Head of caudate nucleus (tissue), 42 donors: ENCODE data around the gene BCR.

ENCODE experiments used
- DNase-seq, 42 donors: peaks; one replicate each; pipeline versions ENCODE4 v3.0.0 to v3.0.0-alpha.2; 2020 to 2021; ENCODE audit warnings: mixed read lengths in 7 of 42
- intact Hi-C: fragments of 100-400 bp; cut with DNase I; formaldehyde crosslinking; loops from one replicate; pipeline ENCODE4 v1.15.0; 2022

The BCR gene

DNA sequence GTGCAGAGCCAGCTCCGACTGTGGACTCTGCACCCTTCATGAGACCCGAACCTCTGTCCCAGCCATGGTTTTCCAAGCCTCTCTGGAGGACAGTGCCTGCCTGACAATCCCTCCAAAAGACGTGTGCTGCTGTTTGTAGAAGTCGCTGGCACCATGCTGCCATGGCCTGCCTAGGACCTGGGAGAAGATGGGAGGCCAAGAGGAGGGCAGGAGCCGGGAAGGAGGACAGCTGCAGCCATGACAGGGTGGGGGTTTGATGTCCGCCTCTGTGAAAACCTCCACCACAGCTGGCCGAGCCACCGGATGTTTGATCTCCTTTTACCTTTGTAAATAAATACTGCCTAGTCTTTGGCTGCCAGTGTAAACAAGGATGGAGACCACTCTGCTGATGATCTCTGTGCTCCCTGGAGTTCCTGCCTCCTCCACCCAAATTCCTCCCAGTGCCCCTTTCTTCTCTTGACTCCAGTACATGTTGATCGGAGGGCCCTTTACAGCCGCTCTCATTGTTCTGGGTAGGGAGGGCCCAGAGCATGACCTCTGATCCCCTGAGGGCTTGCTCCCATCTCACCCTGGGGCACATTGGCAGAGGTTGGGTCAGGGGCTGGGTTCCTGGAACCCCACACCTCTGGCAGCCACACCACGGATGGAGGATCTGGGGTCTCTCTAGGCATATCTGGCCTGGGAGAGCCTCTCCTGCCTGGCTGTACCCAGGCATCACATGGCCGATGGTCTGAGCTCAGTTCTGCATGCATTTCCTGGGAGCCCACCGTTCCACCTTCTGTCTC is 66.9 kb downstream of the BCR start:
- intact Hi-C loops: no loop called here
- DNase-seq: no peak

DNA sequence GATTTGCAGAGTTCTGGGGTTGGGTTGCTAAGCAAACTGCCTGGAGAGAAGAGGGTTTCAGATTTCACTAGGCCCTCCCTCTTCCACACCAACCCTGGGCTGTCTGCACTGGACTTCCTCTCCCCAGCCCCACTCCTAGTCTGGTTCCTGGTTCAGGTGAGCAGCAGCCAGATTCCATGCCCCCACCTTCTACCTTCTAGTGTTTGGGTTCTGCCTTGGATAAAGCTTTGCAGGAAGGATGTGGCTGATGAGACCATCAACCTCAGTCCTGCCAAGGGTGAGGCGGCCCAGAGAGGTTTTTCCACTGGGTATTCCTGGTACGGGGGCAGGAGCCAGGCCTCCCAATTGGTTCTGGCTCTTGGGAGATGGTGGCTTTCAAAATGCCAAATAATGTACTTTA is 68.3 kb downstream of the BCR start:
- no peak for DNase-seq

DNA sequence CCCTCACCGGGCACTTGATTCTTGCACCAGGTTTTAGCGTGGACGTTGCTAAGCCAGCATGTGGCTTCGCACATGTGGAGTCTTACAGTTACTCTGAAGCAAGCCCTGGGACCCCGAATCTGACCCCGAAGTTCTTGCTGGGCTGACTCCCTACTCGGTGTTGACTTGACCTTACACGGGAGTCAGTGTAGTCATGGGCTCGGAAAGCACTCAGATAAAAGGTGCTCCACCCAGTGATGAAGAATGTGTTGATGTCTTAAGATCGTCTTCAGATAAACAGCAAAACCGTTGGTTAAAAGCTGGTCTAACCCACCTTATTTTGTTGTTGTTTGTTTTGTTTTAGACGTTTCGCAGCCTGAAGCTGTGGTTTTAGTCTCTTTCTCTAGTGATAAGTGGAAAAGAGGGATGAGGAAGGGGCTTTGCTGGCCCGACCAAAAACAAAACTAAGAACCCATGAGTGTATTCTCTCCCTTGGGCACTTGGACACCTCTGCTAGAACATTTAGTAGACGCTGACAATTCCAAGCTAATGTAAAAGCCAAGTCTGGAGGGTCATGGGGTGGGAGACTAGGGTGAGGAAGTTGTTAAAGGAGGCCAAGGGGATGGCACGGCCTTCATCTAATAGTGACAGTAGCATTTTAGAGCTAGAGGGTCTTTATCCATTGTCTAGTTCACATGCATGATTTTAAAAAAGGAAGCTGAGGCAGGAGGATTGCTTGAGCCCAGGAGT is 69.9 kb downstream of the BCR start:
- DNase-seq: no peak
- intact Hi-C loops: no loop called here

More for the DNA sequence above, 68.3 kb downstream of the BCR start:
- intact Hi-C loops: no loop called here

DNA sequence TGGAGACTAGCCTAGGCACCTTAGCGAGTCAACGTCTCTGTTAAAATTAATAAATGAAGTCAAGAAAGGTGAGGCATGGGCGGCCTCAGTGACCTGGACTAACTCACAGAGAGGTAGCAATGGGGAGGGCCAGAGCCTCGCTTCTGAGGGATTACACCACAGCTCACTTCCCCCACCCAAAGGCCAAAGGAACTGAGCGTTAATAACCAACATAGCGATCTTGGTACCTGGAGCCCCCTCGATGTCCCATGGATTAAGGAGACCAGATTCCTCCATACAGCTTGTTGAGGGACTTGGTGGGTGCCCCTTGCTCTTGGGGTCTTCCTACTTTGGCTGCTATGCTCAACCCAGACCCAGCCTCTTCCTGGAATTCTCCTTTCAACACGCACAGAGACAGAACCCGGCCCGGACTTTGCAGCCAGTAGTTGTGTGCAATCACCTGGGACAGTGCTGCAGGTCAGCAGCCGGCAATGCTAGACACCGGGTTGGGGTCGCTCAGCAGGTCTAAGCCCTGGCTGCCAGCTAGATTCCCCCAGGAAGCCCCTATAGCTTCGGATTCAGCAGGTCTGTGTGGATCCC is 70.6 kb downstream of the BCR start:
- DNase-seq: no peak
- intact Hi-C loops: no loop called here

DNA sequence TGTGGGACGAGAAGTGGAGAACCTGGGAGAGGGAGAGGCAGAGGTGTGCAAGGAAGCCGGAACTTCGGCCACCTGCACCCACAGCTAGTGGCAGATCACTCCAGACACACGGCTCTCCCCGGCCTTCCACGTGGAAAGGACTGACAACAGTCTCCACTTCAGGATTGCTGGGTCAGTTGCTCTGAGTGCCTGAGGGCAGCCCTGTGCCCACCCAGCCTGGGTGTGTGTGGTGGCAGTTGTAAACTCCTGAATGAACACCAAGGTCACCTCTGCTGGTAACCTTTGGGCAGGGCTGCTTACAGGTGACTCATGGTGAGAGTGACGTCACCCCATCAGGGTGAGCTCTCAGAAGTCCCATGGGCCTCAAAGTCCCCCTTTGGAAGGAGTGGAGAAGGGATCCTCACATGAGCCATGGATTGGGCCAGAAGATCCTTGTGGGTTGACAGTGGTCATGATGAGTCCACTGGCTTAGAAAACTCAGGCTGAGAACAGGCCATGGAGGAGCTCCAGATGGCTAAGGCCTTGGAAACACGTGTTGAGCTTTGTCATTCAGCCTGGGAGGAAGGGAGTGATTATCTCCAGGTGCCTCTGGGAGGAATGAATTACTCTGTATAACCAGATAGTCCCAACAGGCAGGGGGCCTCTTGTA is 71.3 kb downstream of the BCR start:
- intact Hi-C loops: no loop called here
- DNase-seq: no peak

DNA sequence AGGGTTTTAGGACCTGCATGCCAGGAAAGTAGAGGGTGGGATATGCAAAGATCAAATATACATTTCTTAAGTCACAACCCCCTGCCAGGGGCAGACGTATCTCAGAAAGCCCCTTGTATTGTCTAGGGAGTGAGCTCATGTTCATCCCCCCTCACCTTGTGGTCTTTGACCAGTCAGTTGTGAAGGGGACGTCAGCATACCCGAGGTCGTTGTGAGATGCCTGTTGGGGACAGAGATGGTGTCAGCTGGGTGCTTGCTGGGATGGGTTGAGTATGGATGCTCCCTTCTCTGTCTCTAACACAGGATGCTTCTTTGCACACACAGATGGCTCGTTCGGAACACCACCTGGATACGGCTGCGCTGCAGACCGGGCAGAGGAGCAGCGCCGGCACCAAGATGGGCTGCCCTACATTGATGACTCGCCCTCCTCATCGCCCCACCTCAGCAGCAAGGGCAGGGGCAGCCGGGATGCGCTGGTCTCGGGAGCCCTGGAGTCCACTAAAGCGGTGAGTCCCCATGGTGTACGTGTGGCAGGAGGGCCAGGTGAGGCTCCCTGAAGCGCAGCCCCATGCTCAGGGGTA is 73.3 kb downstream of the BCR start:
- no peak for DNase-seq
- intact Hi-C loops: no loop called here

DNA sequence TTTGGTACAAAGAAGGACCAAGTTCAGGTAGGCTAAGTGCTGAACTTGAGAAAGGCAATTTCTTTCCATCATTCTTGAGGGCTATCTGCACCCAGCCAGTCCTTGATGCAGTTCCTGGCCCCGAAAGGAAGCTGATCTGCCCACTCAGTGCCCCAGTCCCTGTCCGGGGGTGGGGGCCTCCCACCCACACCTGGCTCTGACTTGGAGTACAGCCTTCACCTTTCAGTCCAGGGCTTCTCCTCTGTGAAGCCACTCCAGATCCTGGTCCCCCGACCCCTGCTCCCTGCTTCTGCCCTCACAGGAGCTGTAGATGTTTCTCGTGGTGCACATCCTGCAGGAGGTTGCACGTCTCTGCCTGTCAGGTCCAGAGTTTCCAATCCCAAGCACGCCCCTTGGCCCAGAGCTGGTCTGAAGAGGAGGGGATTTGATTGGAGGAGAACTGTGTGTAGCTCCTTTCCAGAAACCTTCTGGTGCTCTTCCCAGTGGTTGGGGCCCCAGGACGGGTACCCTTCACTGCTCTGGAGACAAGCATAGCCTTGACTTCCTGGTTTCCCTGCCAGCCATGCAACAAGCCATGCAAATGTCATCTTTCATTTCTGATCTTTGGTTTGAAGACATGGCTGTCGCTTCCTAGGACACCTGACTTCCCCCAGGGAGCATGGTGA is 75.3 kb downstream of the BCR start:
- intact Hi-C loops: no loop called here
- no peak for DNase-seq

DNA sequence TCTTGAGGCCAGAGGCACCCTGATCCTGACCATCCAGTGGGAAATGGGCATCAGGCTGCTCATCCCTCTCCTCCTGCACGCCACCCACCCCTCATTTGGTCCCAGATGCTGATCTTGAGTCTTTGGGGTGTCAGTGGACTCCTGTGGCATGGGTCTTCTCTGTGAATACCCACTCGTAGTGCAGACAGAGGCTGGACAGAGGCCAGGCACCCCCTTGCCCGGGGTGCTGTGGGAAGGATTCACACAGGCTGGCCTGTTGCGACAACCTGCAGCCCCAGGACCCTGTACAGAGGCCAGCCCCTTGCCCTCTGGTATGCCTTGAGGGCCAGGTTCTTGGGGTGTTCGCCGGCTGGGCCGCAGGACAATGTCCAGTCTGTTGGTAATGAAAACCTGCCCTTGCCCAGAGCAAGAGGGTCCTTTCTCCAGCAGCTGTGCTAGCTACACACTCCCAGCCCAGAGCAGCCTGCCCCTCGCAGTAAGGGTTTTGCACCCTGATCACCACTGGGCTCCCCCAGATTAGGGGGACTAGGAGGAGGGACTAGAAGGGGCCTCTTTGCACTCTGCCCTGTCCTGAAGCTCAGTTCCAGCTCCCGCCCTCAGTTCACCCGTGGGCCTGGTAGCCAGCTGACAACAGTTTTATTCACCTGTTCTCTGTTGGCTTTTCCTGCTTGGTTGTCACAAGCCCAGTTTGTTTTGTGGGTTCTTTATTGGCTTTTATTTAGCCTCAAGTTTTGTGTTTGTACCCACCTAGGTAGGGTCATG is 76.0 kb downstream of the BCR start:
- intact Hi-C loops: no loop called here
- no peak for DNase-seq

DNA sequence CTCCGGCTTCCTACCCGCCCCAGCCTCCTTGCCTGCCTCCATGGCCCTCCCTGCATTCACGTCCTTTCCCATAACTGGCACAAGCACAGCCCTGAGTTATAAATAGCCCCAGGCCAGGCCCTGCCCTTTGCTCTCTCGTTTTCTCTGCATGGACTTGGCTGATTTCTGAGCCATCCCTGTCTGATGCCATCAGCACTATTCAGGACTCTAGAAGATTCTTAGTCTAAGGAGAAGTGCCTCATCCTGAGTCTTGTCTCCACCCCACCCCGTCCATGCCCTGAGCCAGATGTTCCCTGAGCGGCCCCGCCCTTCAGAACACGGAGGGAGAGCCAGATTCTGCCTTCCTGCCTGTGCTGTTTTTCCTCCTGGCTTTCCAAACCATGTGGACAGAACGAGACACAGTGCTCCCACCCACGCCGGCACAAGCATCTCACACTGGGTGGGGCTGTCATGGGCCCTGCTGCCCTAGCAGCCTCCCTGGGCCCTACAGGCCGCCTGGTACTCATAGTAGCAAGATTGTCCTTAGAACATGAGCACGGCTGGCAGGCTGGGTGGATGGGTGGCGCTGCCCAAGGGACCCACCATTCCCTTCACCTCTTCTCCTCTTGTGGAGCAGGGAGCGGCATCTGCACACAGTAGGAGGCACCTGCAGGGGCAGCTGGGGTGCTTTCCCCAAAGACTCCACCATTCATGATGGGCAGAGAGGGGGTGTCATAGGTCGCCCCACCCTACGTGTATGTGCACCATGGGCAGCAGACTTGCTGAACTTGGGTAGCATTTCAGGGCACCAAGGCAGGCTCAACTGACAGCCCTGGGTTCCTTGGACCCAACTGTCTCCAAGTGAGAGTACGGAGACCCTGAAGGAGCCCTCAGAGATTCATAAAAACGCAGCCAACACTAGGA is 76.9 kb downstream of the BCR start:
- no peak for DNase-seq
- intact Hi-C loops: no loop called here

DNA sequence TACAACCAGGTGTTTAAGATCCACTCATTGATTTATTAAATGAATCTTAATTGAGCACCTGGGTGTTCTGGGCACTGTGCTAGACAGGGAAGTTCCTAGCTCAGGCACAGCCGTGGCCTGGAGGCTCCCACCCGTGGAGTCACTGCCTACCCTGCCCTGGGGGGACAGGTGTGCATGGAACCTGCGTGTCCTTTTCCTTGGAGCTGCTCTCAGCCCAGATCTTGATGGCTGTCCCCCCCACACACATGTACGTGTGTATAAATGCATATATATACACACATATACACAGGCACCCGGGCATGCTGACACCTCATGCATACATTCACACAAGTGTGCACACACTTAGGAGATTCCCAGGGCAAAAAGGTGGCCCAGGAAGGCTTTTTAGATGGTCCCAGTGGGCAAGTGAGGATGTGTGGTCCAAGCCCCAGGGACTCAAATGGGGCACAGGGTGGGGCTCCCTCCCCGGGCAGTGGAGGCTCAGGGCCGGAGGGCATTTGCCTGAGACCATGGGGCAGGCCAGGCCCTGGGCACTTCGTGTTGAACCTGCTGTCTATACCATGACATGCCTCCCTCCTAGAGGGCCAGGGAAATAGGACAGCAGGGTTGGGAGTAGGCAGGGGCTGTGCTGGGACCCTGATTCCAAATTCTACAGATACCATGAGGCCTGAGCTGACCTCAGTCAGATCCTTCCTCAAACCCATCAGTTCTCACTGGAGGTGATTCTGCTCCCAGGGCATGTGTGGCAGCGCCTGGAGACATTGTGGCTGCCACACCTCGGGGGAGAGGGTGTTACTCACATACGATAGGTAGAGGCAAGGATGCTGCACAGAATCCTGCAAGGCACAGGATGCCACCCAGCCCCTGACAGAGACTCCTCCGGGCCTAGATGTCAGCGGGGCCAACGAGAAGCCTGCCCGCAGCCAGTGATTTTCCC is 77.8 kb downstream of the BCR start:
- intact Hi-C loops: no loop called here
- DNase-seq: peak in 11 of 42 donors; percentile 26 to 70 (median 56)

DNA sequence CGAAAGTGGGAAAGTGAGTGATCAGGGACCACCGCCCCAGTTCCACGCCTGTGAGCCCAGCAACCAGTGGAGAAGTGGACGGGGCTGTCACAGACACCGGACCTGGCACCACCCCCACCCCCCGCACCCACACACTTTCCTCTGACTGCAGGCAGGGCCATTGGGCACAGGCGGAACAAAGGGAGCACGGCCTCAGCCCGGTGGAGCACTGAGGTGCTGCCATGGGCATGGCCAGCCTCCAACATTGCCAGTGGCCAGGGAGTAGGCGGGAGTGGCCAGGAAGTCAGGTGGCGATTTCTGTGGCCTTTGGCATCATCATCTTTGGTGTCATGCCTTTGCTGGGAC is 78.5 kb downstream of the BCR start:
- intact Hi-C loops: no loop called here
- no peak for DNase-seq

DNA sequence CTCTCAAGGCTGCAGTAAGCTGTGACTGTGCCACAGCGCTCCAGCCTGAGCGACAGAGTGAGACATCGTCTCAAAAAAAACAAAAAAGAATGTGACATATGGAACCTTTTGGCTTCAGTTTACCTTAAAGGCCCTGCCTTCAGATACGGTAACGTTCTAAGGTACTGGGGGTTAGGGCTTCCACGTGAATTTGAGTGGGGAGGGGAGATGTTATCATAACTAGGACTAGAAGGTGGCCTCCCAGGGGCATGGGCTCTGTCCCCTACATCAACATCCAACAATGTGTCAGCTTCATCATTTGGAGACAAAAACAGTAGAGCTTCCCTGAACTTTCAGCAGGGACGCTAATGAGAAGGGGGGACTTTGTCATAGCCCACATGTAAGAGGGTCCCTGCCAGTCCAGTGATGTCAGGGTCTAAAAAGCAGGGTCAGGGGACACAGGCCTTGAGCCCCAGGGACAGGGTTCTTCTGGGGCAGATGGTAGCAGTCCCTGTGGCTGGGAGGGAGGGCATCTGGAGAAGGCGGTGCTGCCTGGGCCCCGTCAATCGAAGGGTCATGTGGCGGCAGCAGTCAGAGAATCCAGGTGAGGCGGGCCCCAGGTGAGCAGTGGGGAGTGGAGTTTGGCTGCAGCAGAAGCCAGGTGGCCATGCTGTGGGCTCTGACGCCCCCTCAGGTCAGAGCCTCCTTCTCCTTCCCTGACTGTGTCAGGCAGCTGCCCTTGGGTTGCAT is 79.8 kb downstream of the BCR start:
- no peak for DNase-seq
- intact Hi-C loops: no loop called here

DNA sequence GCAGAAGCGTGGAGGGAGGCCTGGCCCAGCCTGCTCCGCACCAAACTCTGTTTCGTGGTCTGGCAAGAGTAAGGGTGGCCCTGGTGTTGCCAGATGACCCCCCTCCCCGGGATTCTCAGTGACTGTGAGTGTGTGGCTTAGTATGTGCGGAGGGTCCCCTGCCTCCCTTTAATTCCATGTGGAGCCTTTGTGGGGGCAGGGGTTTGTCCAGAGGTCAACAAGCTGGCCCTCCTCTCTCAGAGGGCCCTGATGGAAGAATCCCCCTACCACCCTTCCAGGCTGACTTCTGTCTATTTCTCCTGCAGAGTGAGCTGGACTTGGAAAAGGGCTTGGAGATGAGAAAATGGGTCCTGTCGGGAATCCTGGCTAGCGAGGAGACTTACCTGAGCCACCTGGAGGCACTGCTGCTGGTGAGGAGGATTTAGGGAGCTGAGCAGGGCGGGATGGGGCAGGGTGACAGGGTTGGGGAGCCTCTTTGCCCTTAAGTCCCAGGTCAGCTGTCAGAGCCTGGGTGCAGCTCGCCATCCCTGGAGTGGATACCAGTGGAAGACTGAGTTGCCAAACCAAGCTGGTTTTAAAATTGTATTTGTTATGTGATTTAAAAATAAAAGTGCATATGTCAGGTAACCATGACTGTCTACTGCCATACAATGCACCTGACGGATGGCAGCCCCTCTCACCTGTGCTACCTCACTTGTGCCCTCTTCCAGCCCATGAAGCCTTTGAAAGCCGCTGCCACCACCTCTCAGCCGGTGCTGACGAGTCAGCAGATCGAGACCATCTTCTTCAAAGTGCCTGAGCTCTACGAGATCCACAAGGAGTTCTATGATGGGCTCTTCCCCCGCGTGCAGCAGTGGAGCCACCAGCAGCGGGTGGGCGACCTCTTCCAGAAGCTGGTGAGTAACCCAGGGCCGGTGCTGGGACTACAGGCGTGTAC is 80.6 kb downstream of the BCR start:
- intact Hi-C loops: no loop called here
- DNase-seq: peak in 1 of 42 donors; percentile 7

DNA sequence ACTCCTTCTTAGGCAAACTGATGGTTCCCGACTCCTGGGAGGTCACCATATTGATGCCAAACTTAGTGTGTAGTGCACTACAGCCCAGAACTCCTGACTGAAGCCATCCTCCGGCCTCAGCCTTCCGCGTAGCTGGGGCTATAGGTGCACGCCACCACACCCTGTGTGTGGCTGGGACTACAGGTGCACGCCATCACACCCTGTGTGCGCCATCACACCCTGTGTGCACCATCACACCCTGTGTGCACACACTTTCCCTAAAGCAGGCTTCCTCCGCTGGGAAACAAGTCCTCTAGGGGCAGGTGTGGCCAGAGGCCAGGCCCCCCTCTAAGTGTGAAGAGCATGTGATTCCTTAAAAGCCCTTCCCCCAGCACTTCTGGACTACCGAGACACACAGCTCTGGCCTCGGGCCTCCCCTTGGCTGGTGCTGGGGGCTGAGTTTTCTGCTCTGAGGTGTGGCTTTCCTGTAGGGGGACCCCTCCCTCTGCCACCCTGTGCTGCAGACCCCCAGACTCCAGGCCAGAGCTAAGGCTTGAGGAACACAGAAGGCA is 81.7 kb downstream of the BCR start:
- intact Hi-C loops: no loop called here

More for the DNA sequence above, 81.7 kb downstream of the BCR start:
- DNase-seq: no peak
